ENCODE data around the gene XYLT1.

- TF ChIP-seq CTCF (optimal IDR thresholded peaks at IDR 0.05 in 1 of 3, IDR thresholded peaks at IDR 0.05 in 1 of 3, conservative IDR thresholded peaks at IDR 0.05 in 1 of 3; ENCODE audit: extremely low read depth in 1 of 3, insufficient read depth in 2 of 3, low read length in 3 of 3) (no peak), EZH2 (IDR thresholded peaks at IDR 0.05; ENCODE audit: low read length) (no peak)
These were observed 181.7 kb downstream of the XYLT1 start for GRCh38 chr16:17289050-17289449.
